AG09319 (cell line): Measurements from ENCODE around the gene ESR1.
"Not testable (repeated sequence)": the region's sequence is repeated elsewhere in the genome, so short reads cannot be mapped to it uniquely, and the experiment has no call there.

Experiments used
- DNase-seq: peaks from one replicate; pipeline ENCODE4 v3.0.0-alpha.2; 2010; ENCODE audit warnings: low read depth; ENCODE audit errors: extremely low read depth
- TF ChIP-seq, protein P1 (sequence below): IDR thresholded peaks from 2 replicates; pipeline ENCODE4 v1.5.1; 2011; ENCODE audit warnings: low read depth, mild to moderate bottlenecking, inconsistent platforms, low read length, moderate library complexity

ESR1 gene

DNA sequence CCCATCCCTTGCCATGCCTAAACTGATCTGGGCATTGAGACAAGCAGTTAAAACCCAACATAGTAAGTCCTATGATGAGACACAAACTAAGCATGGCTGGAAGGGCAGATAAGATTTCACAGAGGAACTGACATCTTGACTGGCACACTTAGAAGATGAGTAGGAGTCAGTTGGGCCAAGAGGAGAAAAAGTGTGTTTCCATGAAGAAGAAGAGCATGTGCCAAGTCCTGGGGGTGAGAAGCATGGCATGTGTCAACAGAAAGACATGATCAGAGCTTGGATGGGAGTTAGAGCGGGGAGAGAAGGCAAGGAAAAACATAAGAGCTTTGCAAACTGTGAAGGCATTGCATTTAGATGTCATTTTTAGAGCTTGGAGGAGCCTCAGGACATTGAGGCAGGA is 68.0 kb downstream of the ESR1 start:
- TF ChIP-seq, protein P1, sequence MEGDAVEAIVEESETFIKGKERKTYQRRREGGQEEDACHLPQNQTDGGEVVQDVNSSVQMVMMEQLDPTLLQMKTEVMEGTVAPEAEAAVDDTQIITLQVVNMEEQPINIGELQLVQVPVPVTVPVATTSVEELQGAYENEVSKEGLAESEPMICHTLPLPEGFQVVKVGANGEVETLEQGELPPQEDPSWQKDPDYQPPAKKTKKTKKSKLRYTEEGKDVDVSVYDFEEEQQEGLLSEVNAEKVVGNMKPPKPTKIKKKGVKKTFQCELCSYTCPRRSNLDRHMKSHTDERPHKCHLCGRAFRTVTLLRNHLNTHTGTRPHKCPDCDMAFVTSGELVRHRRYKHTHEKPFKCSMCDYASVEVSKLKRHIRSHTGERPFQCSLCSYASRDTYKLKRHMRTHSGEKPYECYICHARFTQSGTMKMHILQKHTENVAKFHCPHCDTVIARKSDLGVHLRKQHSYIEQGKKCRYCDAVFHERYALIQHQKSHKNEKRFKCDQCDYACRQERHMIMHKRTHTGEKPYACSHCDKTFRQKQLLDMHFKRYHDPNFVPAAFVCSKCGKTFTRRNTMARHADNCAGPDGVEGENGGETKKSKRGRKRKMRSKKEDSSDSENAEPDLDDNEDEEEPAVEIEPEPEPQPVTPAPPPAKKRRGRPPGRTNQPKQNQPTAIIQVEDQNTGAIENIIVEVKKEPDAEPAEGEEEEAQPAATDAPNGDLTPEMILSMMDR = no peak
- DNase-seq = no peak

DNA sequence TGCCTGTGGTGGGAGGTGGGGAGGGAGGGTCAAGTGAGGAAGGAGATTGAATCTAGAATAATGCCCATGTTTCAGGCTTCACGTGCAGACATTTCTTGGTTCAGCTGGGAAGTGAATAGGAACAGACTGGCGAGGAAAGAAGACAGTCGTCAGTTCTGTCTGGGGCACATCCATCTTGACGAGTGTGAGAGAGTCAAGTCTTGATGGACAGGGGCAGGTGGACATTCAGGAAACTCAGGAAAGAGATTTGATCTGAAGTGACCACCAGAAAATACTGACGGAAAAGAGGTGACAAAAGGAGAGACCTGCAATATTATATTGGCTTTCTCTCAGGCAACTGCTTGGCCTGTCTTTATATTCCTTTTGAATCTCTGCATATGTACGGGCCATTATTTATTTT is 68.6 kb downstream of the ESR1 start:
- TF ChIP-seq, protein P1 = no peak
- DNase-seq = no peak

DNA sequence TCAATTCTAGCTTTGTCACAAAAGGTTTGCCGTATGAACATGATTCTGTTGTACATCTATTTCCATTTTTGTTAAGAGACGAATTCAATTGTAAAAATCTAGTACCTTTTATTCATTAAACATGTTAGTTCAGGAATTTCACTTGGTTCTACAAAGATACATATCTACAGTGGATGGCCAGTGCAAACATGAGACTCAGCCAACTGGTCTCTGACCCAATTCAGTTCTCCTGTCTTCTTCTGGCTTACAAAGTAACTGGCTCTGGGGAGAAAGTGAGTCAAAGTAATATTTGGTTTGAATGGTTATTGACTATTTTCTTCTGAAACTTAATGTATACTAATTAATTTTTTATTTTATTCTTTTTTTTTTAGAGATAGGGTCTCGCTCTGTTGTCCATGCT is 70.0 kb downstream of the ESR1 start:
- TF ChIP-seq, protein P1 = no peak
- DNase-seq = no peak

GRCh38 chr6:151881231-151881630 is 73.7 kb downstream of the ESR1 start:
- DNase-seq = no peak
- TF ChIP-seq, protein P1 = no peak

- TF ChIP-seq, protein P1 = no peak
- no peak for DNase-seq
These were observed 74.7 kb downstream of the ESR1 start for GRCh38 chr6:151882206-151882605.

DNA sequence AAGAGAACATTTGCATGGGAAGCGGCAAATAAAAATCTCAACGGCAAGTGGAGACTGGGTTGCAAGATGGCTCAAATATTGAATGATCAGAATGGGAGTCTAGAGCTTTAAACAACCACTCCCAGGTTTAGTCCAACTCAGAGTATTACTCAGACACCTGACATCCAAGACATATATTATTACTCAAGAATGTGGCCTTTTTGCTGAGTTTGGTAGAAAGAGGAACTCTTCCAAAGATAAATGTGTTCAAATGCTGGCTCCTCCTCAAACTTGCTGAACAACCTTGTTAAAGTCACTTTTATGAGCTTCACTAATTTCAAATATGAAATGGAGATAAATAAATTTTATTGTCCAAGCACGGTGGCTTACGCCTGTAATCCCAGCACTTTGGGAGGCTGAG is 77.8 kb downstream of the ESR1 start:
- DNase-seq = no peak
- TF ChIP-seq, protein P1 = no peak

GRCh38 chr6:151891524-151891923 is 84.0 kb downstream of the ESR1 start:
- TF ChIP-seq, protein P1 = no peak
- no peak for DNase-seq

GRCh38 chr6:151894426-151894825 is 86.9 kb downstream of the ESR1 start:
- not testable (repeated sequence) for DNase-seq

DNA sequence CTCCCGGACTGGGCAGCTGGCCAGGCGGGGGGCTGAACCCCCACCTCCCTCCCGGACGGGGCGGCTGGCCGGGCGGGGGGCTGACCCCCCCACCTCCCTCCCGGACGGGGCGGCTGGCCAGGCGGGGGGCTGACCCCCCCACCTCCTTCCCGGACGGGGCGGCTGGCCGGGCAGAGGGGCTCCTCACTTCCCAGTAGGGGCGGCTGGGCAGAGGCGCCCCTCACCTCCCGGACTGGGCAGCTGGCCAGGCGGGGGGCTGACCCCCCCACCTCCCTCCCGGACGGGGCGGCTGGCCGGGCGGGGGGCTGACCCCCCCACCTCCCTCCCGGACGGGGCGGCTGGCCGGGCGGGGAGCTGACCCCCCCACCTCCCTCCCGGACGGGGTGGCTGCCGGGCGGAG is 91.7 kb downstream of the ESR1 start:
- DNase-seq = not testable (repeated sequence)

- DNase-seq = not testable (repeated sequence)
These were observed 92.3 kb downstream of the ESR1 start for GRCh38 chr6:151899796-151900195.
